GM10248 (cell line): Measurements from ENCODE around the gene LRRC43.

Experiments
- CTCF ChIA-PET: fragments of 300-600 bp; sonication (Branson Sonifier 250); formaldehyde crosslinking; extraction: SDS; loops from one replicate; lab custom pipeline; 2021; ENCODE audit warnings: antibody characterized with exemption; lab: Yijun Ruan, JAX
- POLR2A ChIA-PET: fragments of 350-650 bp; sonication (Branson Sonifier 250); formaldehyde crosslinking; extraction: SDS; loops from one replicate; lab custom pipeline; 2020; ENCODE audit warnings: antibody characterized with exemption; lab: Yijun Ruan, JAX
- DNase-seq: peaks from one replicate; pipeline ENCODE4 v3.0.0; 2012; ENCODE audit errors: extremely low spot score
- CTCF ChIP-seq: IDR thresholded peaks from 2 replicates; pipeline ENCODE4 v1.5.1; 2012; ENCODE audit warnings: mild to moderate bottlenecking, low read depth; ENCODE audit errors: extremely low read depth, missing control alignments, control extremely low read depth

The LRRC43 gene

GRCh38 chr12:122182887-122183587, at the start of gene LRRC43:
TSS of gene LRRC43 (plus strand) at chr12:122183123. CDS start at chr12:122183145, 22 bp downstream.
- POLR2A ChIA-PET: no interaction called here
- CTCF ChIA-PET: interaction anchor here (1.0 to 1.4 kb wide), 3 partner anchors 16 to 52 kb away, joined by 3 to 4 read pairs (median 3); no protein-coding TSS in a partner anchor
- TF ChIP-seq CTCF: no peak
- peak; percentile 67 for DNase-seq

- CTCF ChIA-PET: interaction anchor here (0.7 to 5.7 kb wide), 4 partner anchors 10 to 222 kb away, joined by 3 to 73 read pairs (median 4); no protein-coding TSS in a partner anchor
- TF ChIP-seq CTCF: no peak
- POLR2A ChIA-PET: no interaction called here
- no peak for DNase-seq
Observed at GRCh38 chr12:122133192-122133950, 49.6 kb upstream of the LRRC43 start.

- TF ChIP-seq CTCF: no peak
- POLR2A ChIA-PET: no interaction called here
- no peak for DNase-seq
- CTCF ChIA-PET: interaction anchor here (0.6 kb wide), 1 partner anchor 12 kb away, joined by 3 read pairs; no protein-coding TSS in a partner anchor
Observed at GRCh38 chr12:122135437-122136031, 47.4 kb upstream of the LRRC43 start.

- no peak for TF ChIP-seq CTCF
- CTCF ChIA-PET: interaction anchor here (1.7 to 1.9 kb wide), 2 partner anchors 14 to 53 kb away, joined by 6 to 8 read pairs; no protein-coding TSS in a partner anchor
- POLR2A ChIA-PET: no interaction called here
- DNase-seq: no peak
Observed at GRCh38 chr12:122137229-122137628, 45.7 kb upstream of the LRRC43 start.

- POLR2A ChIA-PET: no interaction called here
- CTCF ChIA-PET: interaction anchor here (0.9 to 1.9 kb wide), 3 partner anchors 14 to 83 kb away, joined by 4 to 8 read pairs (median 6); no protein-coding TSS in a partner anchor
- TF ChIP-seq CTCF: no peak
- no peak for DNase-seq
Observed at GRCh38 chr12:122137681-122138080, 45.2 kb upstream of the LRRC43 start.

- TF ChIP-seq CTCF: no peak
- CTCF ChIA-PET: interaction anchor here (0.9 to 1.9 kb wide), 3 partner anchors 15 to 84 kb away, joined by 4 to 8 read pairs (median 6); no protein-coding TSS in a partner anchor
- DNase-seq: no peak
- POLR2A ChIA-PET: no interaction called here
Observed at GRCh38 chr12:122138181-122138580, 44.7 kb upstream of the LRRC43 start.
